Fibroblast of the conjunctiva (primary cell): Measurements from ENCODE around the gene SPAG17.
A peak's percentile ranks its signal among the peaks of the same experiment; 100 is the strongest.

Experiments used
- DNase-seq: peaks from one replicate; pipeline ENCODE4 v3.0.0-alpha.2; 2010; ENCODE audit warnings: low read depth

Gene SPAG17

GRCh38 chr1:118185084-118185832, at the start of gene SPAG17:
TSS of gene SPAG17 (minus strand) at chr1:118185228. CDS start at chr1:118185157, 71 bp downstream.
- peak; percentile 42 for DNase-seq

GRCh38 chr1:118225471-118225870, 40.4 kb upstream of the SPAG17 start:
- no peak for DNase-seq

- peak; percentile 17 for DNase-seq
Observed at GRCh38 chr1:118223426-118223825, 38.4 kb upstream of the SPAG17 start.

GRCh38 chr1:118219438-118219837, 34.4 kb upstream of the SPAG17 start:
- no peak for DNase-seq

GRCh38 chr1:118217141-118217838, 32.3 kb upstream of the SPAG17 start:
- no peak for DNase-seq

GRCh38 chr1:118214866-118215265, 29.8 kb upstream of the SPAG17 start:
- DNase-seq, result no peak

- DNase-seq, result no peak
Observed at GRCh38 chr1:118210723-118211110, 25.7 kb upstream of the SPAG17 start.

GRCh38 chr1:118210051-118210722, 25.2 kb upstream of the SPAG17 start:
- DNase-seq, result no peak

GRCh38 chr1:118209648-118210047, 24.6 kb upstream of the SPAG17 start:
- DNase-seq, result no peak

GRCh38 chr1:118206966-118207365, 21.9 kb upstream of the SPAG17 start:
- DNase-seq, result no peak

- no peak for DNase-seq
Observed at GRCh38 chr1:118204648-118205047, 19.6 kb upstream of the SPAG17 start.

GRCh38 chr1:118204105-118204504, 19.1 kb upstream of the SPAG17 start:
- DNase-seq, result no peak

- DNase-seq, result no peak
Observed at GRCh38 chr1:118202076-118202608, 17.1 kb upstream of the SPAG17 start.

GRCh38 chr1:118201524-118201923, 16.5 kb upstream of the SPAG17 start:
- DNase-seq, result no peak

GRCh38 chr1:118200836-118201235, 15.8 kb upstream of the SPAG17 start:
- no peak for DNase-seq

- no peak for DNase-seq
Observed at GRCh38 chr1:118190561-118190960, 5.5 kb upstream of the SPAG17 start.

GRCh38 chr1:118189564-118189963, 4.5 kb upstream of the SPAG17 start:
- no peak for DNase-seq

- no peak for DNase-seq
Observed at GRCh38 chr1:118188411-118188810, 3.4 kb upstream of the SPAG17 start.

GRCh38 chr1:118186026-118186425, 998 bp upstream of the SPAG17 start:
- DNase-seq, result no peak

GRCh38 chr1:118184739-118185083, 317 bp downstream of the SPAG17 start:
- no peak for DNase-seq

- no peak for DNase-seq
Observed at GRCh38 chr1:118183586-118183985, 1.4 kb downstream of the SPAG17 start.

GRCh38 chr1:118177998-118178397, 7.0 kb downstream of the SPAG17 start:
- DNase-seq, result no peak

GRCh38 chr1:118169016-118169415, 16.0 kb downstream of the SPAG17 start:
- DNase-seq, result no peak
